ENCODE measurements around the gene IBA57.
"Not testable (repeated sequence)": the region's sequence is repeated elsewhere in the genome, so short reads cannot be mapped to it uniquely, and the experiment has no call there.

IBA57 gene

GRCh38 chr1:228226141-228226874 is 60.7 kb downstream of the IBA57 start:
- in situ Hi-C loops (cut with MboI; ENCODE audit: low pct_unique_long_range_greater_than_20kb, low sequenced_read_pairs, unreplicated experiment), result no loop called here
- no peak for TF ChIP-seq CTCF (IDR thresholded peaks at IDR 0.05; ENCODE audit: extremely low read depth, insufficient read depth, missing control alignments)

GRCh38 chr1:228226956-228227791 is 61.6 kb downstream of the IBA57 start:
- TF ChIP-seq CTCF (IDR thresholded peaks at IDR 0.05; ENCODE audit: extremely low read depth, insufficient read depth, missing control alignments), result no peak
- in situ Hi-C loops (cut with MboI; ENCODE audit: low pct_unique_long_range_greater_than_20kb, low sequenced_read_pairs, unreplicated experiment), result no loop called here
- DNase-seq (ENCODE audit: low spot score), result no peak

More at GRCh38 chr1:228226141-228226874, 60.7 kb downstream of the IBA57 start:
- no peak for DNase-seq (ENCODE audit: low spot score)

GRCh38 chr1:228228147-228228546 is 62.5 kb downstream of the IBA57 start:
- in situ Hi-C loops (cut with MboI; ENCODE audit: low pct_unique_long_range_greater_than_20kb, low sequenced_read_pairs, unreplicated experiment), result not testable (repeated sequence)

GRCh38 chr1:228228601-228229074 is 63.0 kb downstream of the IBA57 start:
- in situ Hi-C loops (cut with MboI; ENCODE audit: low pct_unique_long_range_greater_than_20kb, low sequenced_read_pairs, unreplicated experiment), result no loop called here
- no peak for DNase-seq (ENCODE audit: low spot score)
- TF ChIP-seq CTCF (IDR thresholded peaks at IDR 0.05; ENCODE audit: extremely low read depth, insufficient read depth, missing control alignments), result no peak

More at GRCh38 chr1:228228147-228228546, 62.5 kb downstream of the IBA57 start:
- not testable (repeated sequence) for DNase-seq (ENCODE audit: low spot score)

- in situ Hi-C loops (cut with MboI; ENCODE audit: low pct_unique_long_range_greater_than_20kb, low sequenced_read_pairs, unreplicated experiment), result no loop called here
- TF ChIP-seq CTCF (IDR thresholded peaks at IDR 0.05; ENCODE audit: extremely low read depth, insufficient read depth, missing control alignments), result no peak
- DNase-seq (ENCODE audit: low spot score), result no peak
These were observed 65.6 kb downstream of the IBA57 start for GRCh38 chr1:228231189-228231588.

All from GM13977 (cell line).